CD4-positive, alpha-beta T cell treated with Interleukin-1 beta for 1 hour (primary cell): ENCODE measurements around the gene SLC39A12.

Source experiments
- DNase-seq, 2 donors: peaks; one replicate each; pipeline ENCODE4 v3.0.0-alpha.2; 2020 to 2022

Gene SLC39A12

DNA sequence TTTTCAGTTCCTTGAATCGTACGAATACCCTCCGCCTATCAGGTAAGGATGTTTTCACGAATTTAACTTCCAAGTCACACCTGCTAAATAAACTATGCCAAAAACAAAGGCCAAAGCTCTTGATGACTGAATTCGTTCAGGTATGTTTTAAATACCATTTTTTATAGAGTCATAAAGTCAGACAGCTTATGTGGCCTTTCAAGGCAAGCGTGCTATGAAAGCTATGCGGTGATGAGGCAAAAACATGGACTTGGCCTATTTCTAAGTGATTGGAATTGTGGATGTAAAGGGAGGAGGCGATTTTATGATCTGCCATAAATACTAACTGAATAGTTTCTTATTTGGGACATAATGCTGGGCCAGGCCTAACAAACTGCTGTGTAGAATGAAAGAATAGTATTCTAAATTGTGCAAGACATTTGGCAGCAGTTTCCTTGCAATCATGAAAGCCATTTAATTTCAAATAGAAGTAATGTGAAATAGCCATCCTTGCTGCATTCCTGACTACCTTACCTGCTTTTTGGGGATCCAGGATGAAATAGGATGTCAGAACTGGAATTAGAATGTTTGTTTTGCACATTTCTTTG is 14.0 kb downstream of the SLC39A12 start:
- DNase-seq = no peak

DNA sequence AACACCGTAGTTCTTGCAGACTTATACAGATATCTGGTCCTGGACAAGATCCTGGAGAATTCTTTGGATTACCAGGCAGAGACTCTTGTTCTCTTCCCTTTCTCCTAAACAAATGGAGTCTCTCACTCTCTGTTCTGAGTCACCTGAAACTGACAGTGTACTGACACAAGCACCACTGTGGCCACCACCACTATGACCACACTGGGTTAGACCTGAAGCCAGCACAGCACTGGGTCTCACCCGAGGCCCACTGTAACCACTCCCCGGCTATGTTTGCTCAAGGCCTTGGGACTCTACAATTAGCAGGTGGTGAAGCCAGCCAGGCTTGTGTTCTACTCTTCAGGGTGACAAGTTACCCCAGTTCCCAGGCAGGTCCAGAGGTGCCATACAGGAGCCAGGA is 22.8 kb downstream of the SLC39A12 start:
- no peak for DNase-seq

DNA sequence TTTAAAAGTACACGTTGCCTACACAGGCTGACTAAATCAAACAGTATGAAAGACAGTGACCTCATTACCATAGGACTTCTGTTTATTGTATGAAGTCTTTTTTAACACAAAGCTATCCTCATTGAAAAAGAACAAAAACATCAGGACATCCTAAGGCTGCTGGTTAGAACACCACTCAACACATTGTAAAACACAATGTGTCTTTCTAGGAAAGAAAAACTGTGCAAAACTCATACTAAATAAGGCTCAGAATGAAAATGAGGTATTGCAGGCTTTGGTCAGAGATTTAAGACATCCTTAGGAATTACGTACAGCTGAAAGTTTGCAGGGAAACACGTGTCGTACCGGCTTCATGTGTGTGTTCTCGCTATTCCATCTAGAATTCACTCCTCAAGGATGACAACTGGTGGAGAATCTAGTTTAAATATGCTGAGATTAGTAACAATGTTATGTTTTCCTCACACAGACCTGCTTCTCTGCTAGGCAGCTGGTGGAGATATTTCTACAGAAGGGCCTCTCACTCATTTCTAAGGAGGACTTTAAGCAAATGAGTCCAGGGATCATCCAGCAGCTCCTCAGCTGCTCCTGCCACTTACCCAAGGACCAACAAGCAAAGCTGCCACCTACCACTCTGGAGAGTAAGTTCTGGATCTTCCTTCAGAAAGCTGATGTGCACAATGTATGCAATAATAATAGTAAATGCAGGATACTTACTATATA is 29.3 kb downstream of the SLC39A12 start:
- no peak for DNase-seq

DNA sequence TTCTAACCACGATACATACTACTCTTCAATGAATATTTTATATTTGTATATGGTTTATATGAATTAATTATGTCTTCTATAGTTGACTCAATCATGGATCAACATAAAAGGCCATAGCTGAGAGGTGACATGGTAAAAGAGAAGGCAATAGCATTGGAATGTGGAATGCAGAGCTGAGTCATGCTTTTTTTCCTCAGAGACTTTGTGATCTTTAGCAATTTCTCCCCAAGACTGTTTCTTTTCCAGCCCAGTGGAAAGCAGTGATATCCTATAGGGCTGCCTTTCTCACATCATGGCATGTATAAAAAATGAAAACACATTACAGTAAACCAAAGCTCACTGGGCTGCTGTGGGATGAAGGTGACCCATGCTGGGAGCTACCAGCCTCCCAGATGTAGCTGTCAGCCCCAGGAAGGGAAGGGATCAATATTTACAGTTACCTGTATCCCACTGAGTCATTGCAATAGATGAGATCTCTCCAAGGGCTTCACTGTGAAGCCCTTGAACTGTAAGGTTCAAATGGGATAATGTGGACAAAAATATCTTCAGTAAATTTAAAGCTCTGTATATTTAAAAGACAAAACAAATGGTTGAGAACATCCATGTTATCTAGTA is 30.2 kb downstream of the SLC39A12 start:
- no peak for DNase-seq

DNA sequence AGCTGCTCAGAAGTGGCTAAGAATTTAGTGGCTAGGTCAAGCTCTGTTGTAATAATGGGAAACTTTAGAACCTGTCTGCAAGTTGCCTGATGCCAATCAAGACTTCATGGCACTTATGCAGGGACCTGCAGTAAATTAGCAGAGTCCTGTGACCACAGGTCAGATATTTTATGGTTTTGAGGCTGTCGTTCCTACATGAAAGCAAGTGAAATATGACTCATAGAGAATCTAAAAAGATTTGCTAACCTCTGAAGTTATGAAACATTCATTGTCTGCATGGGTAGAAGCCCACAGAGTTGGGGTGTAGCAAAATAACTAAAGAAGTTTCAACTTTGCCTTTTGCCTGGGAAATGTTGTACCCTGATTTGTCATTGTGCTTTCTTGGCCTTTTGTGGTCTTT is 32.3 kb downstream of the SLC39A12 start:
- no peak for DNase-seq

DNA sequence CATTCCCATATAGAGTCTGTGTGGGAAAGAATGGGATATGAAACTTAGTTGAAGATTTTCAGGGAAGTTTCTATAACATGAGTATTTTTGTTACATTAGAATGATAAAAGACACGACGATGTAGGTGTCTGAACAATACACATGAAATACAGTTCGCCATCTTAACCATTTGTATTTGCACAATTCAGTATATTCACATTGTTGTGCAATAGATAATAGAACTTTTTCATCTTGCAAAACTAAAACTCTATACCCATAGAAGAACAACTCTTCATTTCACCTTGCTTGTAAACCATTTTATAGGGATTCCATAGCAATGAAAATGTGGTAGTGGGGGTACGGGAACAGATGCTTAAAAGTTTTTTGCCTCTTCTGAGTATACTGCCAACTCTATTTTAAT is 32.8 kb downstream of the SLC39A12 start:
- DNase-seq = no peak

DNA sequence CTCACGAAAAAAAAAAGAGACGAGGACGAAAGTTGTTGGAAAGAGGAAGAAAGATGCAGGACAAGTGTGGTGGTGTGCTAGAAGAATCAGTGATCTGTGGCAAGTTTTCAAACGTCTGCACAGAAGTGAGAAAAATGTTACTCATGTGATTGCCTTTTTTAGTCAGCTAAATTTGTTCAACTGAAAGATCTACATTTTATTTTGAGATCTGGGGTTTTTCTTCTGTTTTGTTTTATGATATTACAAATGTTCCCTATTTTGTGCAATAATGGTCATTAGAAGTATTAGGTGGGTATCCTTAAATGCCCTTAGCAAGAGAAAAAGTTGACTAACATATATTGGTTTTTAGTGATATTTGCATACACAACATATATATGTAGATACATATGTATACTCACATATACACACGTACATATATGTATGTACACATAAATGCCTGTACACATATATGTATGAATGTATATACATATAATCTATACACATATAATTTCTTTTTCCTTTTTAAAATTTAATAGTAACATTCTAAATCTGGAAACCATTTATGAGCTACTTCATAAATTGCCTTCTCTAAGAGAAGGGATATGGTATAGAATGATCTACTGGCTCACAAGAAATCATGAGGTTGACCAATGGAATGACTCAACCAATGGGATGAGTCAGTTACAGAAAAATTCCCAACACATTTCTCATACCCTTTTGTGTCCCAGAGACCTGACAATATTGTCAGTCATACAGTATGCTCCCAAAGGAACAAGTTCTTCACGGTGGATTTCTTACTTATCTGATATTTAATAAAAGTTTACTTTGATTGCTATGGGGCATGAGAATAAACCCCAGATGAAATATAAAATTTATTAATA is 38.4 kb downstream of the SLC39A12 start:
- DNase-seq = no peak

DNA sequence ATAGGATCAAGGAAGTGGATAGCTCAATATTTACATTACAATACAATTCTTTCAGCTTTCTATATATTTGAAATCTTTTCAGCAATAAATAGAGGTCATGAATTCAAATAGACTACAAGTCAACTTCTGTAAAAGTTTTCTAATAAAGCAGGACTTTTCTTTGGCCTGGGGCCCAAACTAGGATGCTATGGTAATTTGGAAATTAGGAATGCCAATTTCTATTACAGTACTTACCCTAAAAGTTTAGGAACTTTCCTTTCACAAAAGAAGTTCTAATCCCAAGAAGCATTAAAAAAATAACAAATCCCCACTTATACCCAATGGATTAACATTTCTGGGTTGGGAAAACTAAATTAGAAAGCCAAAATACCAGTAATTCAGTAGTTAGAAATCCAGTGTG is 40.5 kb downstream of the SLC39A12 start:
- no peak for DNase-seq

DNA sequence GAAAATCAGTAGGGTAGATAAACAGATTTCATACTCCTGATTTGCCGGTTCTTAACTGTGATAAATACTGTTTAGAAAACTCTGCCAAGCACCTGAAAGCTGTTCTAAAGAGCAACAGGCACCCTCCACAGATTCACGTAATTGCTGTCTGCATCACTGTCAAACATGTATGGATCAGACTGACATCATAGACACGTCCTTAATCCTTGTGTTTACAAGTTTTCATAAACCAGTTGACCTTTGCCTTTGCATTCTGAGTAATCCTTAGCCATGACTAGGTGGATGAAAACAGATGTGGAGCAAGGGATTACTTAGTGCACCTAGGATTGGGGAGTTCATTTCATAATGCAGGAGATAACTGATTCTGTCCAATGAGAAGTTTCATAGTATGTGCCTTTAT is 41.6 kb downstream of the SLC39A12 start:
- DNase-seq = no peak

DNA sequence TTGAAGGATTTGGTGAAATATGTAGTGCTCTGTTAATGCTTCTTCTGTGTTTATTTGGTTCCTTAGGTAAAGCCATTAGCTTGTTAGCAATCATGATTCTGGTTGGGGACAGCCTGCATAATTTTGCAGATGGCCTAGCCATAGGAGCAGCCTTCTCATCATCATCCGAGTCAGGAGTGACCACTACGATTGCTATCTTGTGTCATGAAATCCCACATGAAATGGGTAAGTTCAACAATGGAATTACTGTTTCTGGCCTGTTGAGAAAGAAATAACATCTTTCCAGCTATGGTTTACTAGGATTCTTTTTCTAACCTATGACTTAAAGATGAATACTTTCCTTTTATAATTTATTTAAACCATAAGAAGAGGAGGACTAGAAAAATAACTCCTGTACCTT is 48.9 kb downstream of the SLC39A12 start:
- DNase-seq = no peak

DNA sequence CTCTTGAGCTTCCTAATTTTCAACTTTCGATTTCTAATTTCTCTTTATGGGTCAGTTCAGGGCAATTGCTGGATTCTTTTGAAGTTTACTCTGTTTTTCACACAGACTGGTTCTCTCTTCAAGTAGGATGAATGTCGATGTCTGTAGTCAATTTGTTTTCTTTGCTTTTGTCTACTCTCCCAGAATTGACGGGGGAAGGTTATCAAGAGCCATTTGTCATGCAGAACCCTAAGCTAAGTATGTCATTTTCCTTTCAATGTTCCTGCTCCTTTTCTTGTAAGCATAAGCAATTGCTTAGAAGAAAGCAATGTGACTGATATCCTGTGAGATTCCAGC is 53.7 kb downstream of the SLC39A12 start:
- no peak for DNase-seq

DNA sequence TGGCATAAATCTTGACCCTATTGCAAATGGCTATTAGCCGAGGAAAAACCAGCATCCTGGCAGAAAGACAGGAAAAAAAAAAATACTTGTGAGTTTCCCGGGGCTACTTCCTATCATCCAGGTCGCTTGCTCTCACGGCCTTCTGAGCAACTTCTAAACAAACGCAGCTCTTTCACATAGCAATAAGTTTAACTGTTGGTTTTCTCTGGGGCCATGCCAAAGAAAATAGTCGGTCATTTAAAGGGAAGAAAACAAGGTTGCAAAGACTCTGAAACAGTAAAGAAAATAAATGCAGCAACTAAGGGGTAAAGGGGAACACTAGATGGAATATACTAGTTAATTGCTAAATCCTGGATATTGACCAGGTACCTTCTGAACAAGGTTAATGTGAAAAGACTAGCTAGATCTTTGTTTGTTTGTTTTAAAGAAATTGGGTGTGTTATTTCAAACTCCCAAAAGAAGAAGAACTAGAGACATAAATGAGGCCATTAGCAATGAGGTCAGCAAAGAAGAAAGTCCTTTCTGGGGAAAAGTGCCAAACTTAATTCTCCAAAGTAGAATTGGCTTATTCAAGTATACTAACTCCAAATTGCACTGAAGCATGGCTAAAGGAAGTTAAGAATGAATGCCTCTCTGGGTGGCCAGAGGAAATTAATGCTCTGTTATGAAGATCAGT is 54.2 kb downstream of the SLC39A12 start:
- DNase-seq = no peak

DNA sequence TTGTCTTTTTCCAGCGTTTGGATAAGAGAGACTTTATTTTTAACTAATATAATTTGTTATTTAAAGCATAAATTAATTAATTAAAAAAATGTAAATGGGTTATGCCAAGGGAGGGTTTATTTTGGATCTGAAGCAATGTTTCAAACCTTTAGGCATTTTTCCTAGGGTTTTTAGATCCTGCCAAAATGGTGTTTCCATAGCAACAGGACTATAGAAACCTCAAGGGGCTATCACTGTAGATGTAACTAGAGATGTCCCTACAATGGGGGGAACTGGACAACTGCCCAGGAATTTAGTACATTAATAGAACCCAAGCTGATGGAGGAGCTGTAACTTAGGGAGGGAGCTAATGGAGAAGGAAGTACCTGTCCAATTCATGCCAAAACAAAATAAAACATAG is 57.3 kb downstream of the SLC39A12 start:
- no peak for DNase-seq

DNA sequence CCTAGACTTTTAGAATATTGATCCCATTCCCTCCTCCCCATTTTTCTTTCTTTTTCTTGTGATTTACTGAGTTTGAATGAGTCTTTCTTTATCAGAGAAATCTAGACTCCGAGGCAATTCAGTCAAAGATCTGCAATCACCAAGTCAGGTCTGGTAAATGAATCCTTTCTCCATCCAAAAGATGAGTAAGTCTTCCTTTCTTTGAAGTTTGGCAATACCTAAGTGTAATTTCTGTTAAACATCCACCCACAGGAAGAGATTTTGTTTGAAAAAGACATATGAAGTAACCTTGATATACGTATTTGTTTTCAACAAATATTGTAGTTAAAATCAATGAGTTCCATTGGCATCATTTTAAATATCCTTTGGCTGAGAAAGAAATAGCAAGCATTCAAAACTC is 58.3 kb downstream of the SLC39A12 start:
- no peak for DNase-seq

DNA sequence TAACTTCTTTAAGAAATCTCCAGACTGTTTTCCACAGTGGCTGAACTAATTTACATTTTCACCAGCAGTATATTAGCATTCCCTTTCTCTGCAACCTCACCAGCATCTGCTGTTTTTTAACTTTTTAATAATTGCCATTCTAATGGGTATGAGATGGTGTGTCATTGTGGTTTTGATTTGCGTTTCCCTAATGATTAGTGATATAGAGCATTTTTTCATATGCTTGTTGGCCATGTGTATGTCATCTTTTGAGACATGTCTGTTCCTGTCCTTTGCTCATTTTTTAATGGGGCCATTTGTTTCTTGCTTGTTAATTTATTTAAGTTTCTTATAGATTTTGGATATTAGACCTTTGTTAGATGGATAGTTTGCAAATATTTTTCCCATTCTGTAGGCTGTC is 68.8 kb downstream of the SLC39A12 start:
- no peak for DNase-seq

DNA sequence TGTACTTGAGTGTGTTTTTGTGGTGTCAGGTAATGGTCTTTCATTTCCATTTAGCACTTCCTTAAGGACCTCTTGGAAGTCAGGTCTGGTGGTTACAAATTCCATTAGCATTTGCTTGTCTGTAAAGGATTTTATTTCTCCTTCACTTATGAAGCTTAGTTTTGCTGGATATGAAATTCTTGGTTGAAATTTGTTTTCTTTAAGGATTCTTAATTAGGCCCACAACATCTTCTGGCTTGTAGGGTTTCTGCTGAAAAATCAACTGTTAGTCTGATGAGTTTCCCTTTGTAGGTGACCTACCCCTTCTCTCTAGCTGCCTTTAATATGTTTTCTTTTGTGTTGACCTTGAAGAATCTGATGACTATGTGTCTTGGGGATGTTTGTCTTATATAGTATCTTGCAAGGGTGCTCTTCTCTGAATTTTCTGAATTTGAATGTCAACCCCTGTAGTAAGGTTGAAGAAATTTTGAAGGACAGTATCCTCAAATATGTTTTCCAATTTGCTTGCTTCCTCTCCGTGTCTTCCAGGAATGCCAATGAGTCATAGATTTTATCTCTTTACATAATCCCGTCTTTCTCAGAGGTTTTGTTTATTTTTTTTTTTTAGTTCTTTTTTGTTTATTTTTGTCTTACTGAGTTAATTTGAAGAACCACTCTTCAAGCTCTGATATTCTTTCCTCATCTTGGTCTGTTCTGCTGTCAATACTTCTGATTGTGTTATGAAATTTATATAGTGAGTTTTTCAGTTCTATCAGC is 70.2 kb downstream of the SLC39A12 start:
- DNase-seq = no peak

DNA sequence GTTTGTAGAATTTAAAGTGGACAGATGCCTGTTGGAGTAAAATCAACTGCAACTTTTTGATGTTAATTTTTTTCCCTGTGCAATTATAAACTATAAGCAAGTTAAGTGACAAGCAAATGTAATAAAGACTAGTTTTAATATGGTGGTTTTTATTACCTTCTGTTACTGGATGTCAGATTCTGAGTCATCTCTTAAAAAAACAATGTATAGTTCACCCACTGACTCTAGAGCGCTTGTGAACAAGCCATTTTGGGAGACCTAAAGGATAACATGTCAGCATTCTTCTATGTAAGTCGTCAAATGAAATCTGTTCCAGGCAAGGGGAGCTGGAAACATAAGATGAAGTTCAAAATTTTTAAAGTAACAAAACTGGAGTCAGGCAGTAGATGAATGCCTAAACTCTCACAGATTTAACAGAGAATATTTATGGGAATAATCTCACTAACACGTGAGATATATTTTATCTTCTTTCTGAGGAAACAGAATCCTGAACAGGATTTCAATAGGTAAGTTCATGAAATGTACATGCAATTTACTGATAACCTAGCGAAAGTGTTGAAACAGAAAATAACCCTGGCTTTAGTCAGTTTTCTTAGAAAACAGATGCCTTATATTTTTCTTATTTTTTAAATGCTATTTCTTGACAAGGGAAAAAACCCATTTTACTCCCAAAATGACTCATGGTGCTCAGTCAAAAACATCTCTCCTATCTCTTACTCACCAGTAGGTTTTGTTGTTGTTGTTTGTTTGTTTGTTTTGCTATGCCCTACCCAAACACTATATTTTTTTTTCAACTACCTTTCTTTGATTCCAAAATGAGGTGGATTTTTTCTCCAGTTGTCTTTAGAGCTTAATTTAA is 91.7 kb downstream of the SLC39A12 start:
- no peak for DNase-seq

DNA sequence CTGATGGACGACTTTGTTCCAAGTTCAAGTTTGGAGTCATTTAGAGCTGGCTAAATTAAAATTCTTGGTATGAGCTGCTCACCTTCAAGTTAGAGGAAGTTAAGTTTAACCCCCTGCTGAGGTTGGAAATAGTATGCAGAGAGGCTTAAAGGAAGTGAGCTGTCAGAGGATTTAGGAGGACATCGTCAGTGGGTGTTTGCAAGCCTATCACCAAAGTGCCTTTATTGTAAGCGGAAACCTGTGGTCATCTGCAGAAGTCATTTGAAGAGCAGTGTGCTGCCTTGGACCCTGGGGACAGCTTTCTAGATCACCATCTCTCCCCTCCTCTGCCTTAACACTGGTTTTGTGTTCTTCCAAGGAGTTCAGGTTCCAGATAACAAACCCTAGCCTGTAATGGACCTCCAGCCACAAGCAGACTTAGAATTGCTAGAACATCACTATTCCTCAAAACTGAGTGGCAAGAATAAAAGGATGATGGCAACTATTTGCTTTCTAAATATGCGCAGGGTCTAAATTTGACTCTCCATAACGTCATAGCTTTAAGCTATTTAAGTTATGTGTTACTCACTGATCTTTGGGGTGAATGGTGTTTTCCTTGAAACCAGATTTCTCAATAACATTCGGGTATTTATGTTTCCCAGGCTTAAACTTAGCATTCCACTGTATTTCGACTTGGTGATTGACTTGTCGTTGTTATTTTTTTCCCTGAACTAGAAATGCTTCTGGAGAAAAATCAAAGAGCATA is 93.4 kb downstream of the SLC39A12 start:
- no peak for DNase-seq

DNA sequence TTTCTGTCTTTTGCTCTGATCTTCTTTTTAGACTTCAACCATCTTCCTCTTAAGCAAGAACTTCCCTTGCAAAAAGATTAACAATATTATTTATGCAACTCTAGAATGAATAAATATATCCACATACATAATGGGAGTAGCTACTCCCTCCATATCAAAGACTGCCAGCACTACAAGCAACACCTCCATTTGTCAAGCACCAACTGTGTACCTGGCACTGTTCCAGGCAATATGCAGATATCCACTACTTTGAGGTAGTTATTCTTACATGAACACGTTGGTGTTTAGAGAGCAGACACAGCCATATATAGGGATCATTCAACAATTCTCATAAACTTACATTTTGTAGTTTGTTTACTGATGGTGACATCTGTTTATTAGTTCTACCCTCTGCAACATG is 104.9 kb downstream of the SLC39A12 start:
- DNase-seq = no peak

DNA sequence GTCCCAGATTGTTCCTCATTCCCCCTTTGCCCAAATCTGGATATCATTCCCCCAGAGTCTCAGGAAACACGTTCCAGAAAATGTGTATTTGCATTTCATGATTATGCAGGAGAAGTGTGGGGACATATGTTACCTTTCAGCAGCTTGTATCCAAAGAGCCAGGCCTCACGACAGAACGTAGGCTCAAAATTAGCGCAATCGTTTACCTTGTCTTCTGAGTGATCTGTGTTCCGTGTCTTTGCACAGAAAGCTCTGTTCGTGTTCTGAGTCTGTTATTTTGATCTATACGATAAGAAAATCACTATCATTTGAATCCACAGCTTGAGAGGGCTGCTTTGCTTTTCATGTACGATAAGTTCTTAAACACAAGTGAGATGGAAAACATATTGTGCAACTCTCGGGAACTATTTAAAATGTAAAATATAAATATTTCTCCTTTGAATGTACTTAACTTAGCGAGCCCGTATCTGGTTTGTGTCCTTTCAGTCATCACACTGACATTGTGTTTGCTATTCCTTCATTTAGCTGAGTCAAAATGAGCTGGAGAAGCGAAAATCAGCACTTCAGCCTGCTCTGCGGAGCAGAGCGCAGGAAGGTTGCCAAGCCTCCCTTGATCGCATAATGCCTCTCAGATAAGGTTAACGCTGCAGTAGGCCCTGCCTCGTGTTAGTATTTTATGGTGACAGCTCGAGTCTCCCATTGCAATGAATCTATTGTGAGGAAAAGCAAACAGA is 108.3 kb downstream of the SLC39A12 start:
- DNase-seq = no peak
